ENCODE measurements around the gene CADM4. TPM values are rescaled to one million over a fixed set of nuclear protein-coding genes. Genes with fewer than 3 reads are reported as not detected.

Gene CADM4
- total and polyA plus RNA-seq, 8 donors, result 5.9 to 11.3 (median 8.7) TPM

DNA sequence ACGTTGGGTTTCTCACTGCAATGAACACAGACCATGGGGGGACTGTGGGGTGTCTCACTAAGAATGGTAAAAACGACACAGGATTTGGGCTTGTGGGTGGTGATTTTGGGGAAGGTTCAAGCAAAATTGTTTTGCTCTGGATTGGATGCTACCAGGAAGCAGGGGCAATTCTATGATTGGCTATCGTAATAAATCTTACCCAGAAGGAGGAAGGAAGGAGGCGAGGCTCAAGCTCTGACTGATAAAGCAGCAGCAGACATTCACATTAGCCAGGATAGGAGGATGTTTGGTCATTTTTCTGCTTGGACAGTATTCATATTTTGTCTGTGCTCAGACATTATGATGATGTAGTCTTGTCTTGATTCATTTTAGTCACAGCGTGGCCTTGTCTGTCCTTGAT, 41.8 kb downstream of the CADM4 start:
- Histone ChIP-seq H3K36me3 (peaks cover 0 to 5% (median 4%) of the 10 kb centered on the region in 3 donors), H3K27me3 (no peaks in the 10 kb centered on the region), H3K4me1 (peaks cover 6 to 21% (median 17%) of the 10 kb centered on the region in 3 donors), H3K27ac (no peak overlapping the region), H3K9me3 (no peaks in the 10 kb centered on the region), H3K4me3 (no peak overlapping the region)
- WGBS, 2 donors, result 51 to 58% methylated on average over 5 of the region's 5 CpGs
- no peak for DNase-seq
- TF ChIP-seq, protein P1, sequence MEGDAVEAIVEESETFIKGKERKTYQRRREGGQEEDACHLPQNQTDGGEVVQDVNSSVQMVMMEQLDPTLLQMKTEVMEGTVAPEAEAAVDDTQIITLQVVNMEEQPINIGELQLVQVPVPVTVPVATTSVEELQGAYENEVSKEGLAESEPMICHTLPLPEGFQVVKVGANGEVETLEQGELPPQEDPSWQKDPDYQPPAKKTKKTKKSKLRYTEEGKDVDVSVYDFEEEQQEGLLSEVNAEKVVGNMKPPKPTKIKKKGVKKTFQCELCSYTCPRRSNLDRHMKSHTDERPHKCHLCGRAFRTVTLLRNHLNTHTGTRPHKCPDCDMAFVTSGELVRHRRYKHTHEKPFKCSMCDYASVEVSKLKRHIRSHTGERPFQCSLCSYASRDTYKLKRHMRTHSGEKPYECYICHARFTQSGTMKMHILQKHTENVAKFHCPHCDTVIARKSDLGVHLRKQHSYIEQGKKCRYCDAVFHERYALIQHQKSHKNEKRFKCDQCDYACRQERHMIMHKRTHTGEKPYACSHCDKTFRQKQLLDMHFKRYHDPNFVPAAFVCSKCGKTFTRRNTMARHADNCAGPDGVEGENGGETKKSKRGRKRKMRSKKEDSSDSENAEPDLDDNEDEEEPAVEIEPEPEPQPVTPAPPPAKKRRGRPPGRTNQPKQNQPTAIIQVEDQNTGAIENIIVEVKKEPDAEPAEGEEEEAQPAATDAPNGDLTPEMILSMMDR (IDR thresholded peaks at IDR 0.05), result no peak
- ATAC-seq, result no peak
- no peak for FAIRE-seq
- intact Hi-C loops (cut with DNase I), result no loop called here

DNA sequence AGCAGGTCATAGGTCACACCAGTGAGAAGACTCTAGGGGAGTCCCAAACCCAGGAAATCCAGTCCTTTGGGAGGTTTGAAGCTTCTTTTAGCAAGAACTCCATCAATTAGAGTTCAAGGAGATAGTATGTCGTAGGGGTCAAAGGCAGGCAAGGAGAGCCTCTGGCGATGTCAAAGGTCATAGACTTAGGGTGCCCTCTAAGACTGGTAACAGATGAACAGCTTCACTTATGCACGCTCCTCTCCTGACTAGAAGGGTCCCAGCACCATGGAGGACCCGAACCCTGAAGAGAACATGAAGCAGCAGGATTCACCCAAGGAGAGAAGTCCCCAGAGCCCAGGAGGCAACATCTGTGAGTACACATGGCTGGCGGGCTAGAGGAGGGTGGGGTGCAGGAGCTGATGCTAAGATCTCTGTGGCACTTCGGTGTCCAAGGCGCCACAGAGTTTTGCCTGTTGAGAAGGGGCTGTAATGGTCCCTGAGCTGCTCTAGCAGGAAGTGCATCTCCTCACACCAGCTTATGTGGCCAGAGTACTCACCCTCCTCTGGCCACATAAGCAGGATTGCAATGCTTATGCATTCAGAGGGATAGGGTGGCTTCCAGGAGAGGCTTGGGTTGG, 42.7 kb downstream of the CADM4 start:
- Histone ChIP-seq H3K27ac (peak overlapping the region; percentile 96 to 99 (median 98)), H3K4me3 (peak overlapping the region; percentile 53 to 60 (median 54)), H3K27me3 (no peaks in the 10 kb centered on the region), H3K4me1 (peaks cover 6 to 21% (median 17%) of the 10 kb centered on the region in 3 donors), H3K36me3 (peaks cover 0 to 13% (median 12%) of the 10 kb centered on the region in 3 donors), H3K9me3 (no peaks in the 10 kb centered on the region)
- WGBS, 2 donors, result 20 to 22% methylated on average over 7 of the region's 7 CpGs
- peak in 1 of 6 donors; percentile 29 for DNase-seq
- ATAC-seq, result no peak
- FAIRE-seq, result no peak
- TF ChIP-seq, protein P1 (IDR thresholded peaks at IDR 0.05), result no peak
- intact Hi-C loops (cut with DNase I), result no loop called here

GRCh38 chr19:43595999-43596841, 43.4 kb downstream of the CADM4 start, which contains the start of the genes IRGQ and ZNF576:
Gene IRGQ (minus strand): TSS chr19:43596134. CDS start chr19:43595338, 796 bp downstream.
Gene ZNF576 (plus strand): TSS chr19:43596595. CDS start chr19:43597109, 514 bp downstream.
- TF ChIP-seq, protein P1 (IDR thresholded peaks at IDR 0.05), result no peak
- no peaks in the 10 kb centered on the region for H3K9me3 ChIP-seq
- H3K27me3 ChIP-seq, result no peaks in the 10 kb centered on the region
- H3K27ac ChIP-seq, result peak within 1 kb of the TSS; percentile 96 to 99 (median 98)
- intact Hi-C loops (cut with DNase I), result no loop called here
- FAIRE-seq, result peak; percentile 94
- peak within 1 kb of the TSS; percentile 53 to 60 (median 54) for H3K4me3 ChIP-seq
- DNase-seq, result peak; percentile 99 to 100 (median 100)
- H3K36me3 ChIP-seq, result peaks cover 0 to 15% (median 12%) of the 10 kb centered on the region in 3 donors
- peak; percentile 88 to 93 (median 91) for ATAC-seq
- WGBS, 2 donors, result 0 to 1% methylated on average over 60 of the region's 60 CpGs
- H3K4me1 ChIP-seq, result peaks cover 6 to 21% (median 17%) of the 10 kb centered on the region in 3 donors

GRCh38 chr19:43595605-43595998, 44.0 kb downstream of the CADM4 start:
- H3K4me1 ChIP-seq, result peaks cover 6 to 21% (median 17%) of the 10 kb centered on the region in 3 donors
- FAIRE-seq (no peak), ATAC-seq (peak; percentile 8 to 27 (median 16)), DNase-seq (peak in 1 of 6 donors; percentile 46)
- WGBS, 2 donors, result 0 to 1% methylated on average over 18 of the region's 18 CpGs
- no peaks in the 10 kb centered on the region for H3K9me3 ChIP-seq
- intact Hi-C loops (cut with DNase I), result no loop called here
- peaks cover 0 to 15% (median 12%) of the 10 kb centered on the region in 3 donors for H3K36me3 ChIP-seq
- H3K27ac ChIP-seq, result peak overlapping the region; percentile 74 to 99 (median 96)
- no peaks in the 10 kb centered on the region for H3K27me3 ChIP-seq
- peak overlapping the region; percentile 46 to 60 (median 53) for H3K4me3 ChIP-seq
- TF ChIP-seq, protein P1 (IDR thresholded peaks at IDR 0.05), result no peak
